Mucosa of stomach (tissue), 1 donor: ENCODE measurements around the gene SNW1.
"Not testable (repeated sequence)": the region's sequence is repeated elsewhere in the genome, so short reads cannot be mapped to it uniquely, and the experiment has no call there.

Source experiments
- H3K27me3 ChIP-seq: one replicate; pipeline ENCODE4 v1.7.0; 2013; ENCODE audit warnings: mild to moderate bottlenecking, low read length; ENCODE audit not compliant: control insufficient read depth, insufficient read depth
- H3K36me3 ChIP-seq: one replicate; pipeline ENCODE4 v1.7.0; 2013; ENCODE audit warnings: low read length; ENCODE audit not compliant: control insufficient read depth, insufficient read depth
- H3K4me1 ChIP-seq: one replicate; pipeline ENCODE4 v1.7.0; 2013; ENCODE audit warnings: mild to moderate bottlenecking, low read length; ENCODE audit not compliant: control insufficient read depth, insufficient read depth
- H3K4me3 ChIP-seq: one replicate; pipeline ENCODE4 v1.7.0; 2013; ENCODE audit warnings: low read length
- H3K9ac ChIP-seq: one replicate; pipeline ENCODE4 v1.7.0; 2013; ENCODE audit warnings: mild to moderate bottlenecking, low read length, moderate library complexity
- H3K9me3 ChIP-seq: one replicate; pipeline ENCODE4 v1.7.0; 2013; ENCODE audit warnings: mild to moderate bottlenecking, low read length, moderate library complexity; ENCODE audit not compliant: control insufficient read depth
- donor health status: Pancreatic carcinoma.

SNW1 gene

DNA sequence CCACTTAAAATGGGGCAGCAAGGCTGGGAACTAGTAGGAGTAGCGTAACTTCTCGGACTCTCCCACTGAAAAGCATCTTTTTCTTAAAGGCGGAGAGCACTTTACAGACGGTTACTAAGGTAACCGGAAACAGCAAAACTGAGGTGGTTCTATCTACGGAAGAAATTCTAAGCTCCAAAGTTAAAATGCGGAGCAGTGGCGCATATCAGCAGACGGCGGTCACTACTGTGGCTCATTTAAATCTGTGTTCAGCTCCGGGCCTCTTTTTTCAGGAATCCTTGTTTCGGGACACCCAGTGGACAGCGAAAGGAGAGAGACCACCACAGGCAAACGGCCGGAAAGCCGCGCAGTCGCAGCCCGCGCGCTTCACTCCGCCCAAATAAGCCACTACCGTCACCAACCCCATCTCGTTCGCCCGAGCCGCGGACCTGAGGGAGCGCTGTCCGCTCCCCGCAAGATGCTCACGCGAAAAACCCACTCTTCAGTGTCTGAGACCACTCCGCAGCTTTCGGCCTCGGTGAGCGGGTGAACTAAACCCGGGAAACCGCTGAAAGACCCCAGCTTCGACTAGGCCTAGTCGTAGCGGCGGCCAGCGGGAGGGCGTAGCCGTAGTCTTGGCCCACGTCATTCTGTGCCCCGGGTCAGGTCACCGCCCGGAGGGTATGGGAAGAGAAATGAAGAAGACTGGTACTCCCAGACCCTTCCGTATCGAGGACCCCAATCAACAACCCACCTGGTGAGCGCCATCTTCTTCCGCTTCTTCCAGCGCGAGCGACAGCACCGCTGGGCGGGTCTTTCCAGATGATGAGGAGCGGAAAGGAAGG, at the start of gene SNW1:
Gene SNW1 (minus strand): TSS at position 776 of the 824 bp plus-strand sequence. CDS start 29 bp downstream, at position 747.
- H3K9me3 ChIP-seq, result no peaks in the 10 kb centered on the region
- peak within 1 kb of the TSS; percentile 87 for H3K4me3 ChIP-seq
- H3K36me3 ChIP-seq, result no peaks in the 10 kb centered on the region
- H3K27me3 ChIP-seq, result no peaks in the 10 kb centered on the region
- no peaks in the 10 kb centered on the region for H3K4me1 ChIP-seq
- H3K9ac ChIP-seq, result peak within 1 kb of the TSS; percentile 98

- H3K4me3 ChIP-seq, result no peak overlapping the region
- no peaks in the 10 kb centered on the region for H3K4me1 ChIP-seq
- no peak overlapping the region for H3K9ac ChIP-seq
- no peaks in the 10 kb centered on the region for H3K27me3 ChIP-seq
- no peaks in the 10 kb centered on the region for H3K9me3 ChIP-seq
- no peaks in the 10 kb centered on the region for H3K36me3 ChIP-seq
These were observed 48.1 kb upstream of the SNW1 start for GRCh38 chr14:77809011-77809410.

- no peak overlapping the region for H3K4me3 ChIP-seq
- H3K4me1 ChIP-seq, result no peaks in the 10 kb centered on the region
- no peak overlapping the region for H3K9ac ChIP-seq
- H3K36me3 ChIP-seq, result no peaks in the 10 kb centered on the region
- no peaks in the 10 kb centered on the region for H3K27me3 ChIP-seq
- H3K9me3 ChIP-seq, result no peaks in the 10 kb centered on the region
These were observed 47.3 kb upstream of the SNW1 start for GRCh38 chr14:77808250-77808649.

- Histone ChIP-seq H3K27me3 (no peaks in the 10 kb centered on the region), H3K36me3 (no peaks in the 10 kb centered on the region), H3K4me1 (peaks cover 2% of the 10 kb centered on the region), H3K9me3 (no peaks in the 10 kb centered on the region), H3K9ac (no peak overlapping the region), H3K4me3 (no peak overlapping the region)
These were observed 44.8 kb upstream of the SNW1 start for GRCh38 chr14:77805706-77806105.

DNA sequence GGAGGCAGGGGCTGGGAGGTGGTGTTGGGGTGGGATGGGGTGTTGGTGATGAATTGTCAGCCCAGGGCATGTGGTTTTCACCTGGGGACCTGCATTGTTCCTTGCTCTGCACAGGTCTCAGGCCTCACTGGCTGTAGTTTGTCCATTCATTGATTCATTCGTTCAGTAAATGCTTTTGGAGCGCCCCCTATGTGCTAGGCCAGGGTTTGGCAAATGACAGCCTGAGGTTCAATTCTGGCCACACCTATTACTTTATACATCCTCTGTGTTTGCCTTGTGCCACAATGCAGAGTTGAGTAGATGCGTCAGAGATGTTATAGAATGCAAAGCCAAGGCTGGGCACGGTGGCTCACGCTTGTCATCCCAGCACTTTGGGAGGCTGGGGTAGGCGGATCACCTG, 43.6 kb upstream of the SNW1 start:
- Histone ChIP-seq H3K36me3 (no peaks in the 10 kb centered on the region), H3K4me3 (no peak overlapping the region), H3K4me1 (peaks cover 6% of the 10 kb centered on the region), H3K27me3 (no peaks in the 10 kb centered on the region), H3K9me3 (no peaks in the 10 kb centered on the region), H3K9ac (no peak overlapping the region)

DNA sequence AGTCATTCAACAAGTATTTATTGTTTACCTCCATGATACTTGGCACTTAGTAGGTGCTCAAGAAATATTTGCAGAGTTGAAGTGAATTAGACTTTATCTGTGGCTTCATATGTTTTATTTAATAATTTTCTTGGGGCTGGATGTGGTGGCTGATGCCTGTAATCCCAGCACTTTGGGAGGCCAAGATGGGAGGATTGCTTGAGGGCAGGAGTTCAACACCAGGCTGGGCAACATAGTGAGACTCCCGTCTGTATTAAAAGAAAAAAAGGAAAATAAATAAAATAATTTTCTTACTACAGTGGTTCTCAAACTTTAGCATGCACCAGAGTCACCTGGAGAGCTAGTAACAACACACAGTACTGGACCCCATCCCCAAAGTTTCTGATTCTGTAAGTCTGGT, 39.9 kb upstream of the SNW1 start:
- H3K4me3 ChIP-seq, result peak overlapping the region; percentile 96
- H3K9me3 ChIP-seq, result no peaks in the 10 kb centered on the region
- peak overlapping the region; percentile 88 for H3K9ac ChIP-seq
- no peaks in the 10 kb centered on the region for H3K36me3 ChIP-seq
- no peaks in the 10 kb centered on the region for H3K27me3 ChIP-seq
- H3K4me1 ChIP-seq, result peaks cover 6% of the 10 kb centered on the region

DNA sequence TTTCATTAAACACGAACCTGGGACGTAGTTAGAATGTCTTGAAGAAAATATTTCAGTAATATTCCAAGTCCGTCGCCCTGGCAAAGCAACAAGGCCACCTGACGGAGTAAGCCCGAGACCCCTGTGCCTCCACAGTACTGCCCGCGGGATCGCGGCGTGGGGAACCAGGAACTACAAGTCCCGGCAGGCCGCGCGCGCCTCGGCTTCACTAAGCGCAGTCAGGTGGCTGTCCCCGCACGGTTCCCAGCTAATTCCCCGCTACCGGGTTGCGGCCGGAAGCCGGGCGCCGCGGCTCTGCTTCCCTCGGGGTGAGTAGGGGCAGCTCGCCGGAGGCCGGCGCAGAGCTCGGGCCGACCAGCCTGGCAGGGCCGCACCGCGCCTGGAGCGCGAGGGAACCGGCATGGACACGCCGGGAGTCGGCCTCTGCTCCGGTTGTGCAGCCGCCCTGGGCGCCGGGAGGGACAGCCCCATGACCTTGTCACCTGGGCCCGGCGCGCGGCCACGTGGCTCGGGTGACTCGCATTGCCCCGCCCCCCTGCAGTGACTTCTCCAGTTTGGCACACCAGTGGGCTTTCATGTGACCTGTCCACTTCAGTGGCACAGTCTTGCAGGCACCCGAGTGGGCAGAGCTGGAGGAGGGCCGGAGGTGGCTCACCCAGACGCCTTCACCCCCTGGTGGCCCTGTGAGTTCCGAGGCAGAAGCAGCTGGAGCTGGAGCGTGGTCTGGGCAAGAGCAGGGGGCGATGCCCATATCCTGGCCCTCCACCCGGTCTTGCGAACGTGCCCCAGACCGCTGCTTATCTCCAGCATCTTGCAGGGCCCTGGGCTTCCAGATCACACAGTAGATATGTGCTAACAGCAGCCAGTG, 39.1 kb upstream of the SNW1 start, which contains the start of gene ADCK1:
Gene ADCK1 (plus strand): TSS at position 247 of the 868 bp plus-strand sequence. CDS start 18,870 bp downstream, outside the sequence.
- H3K9ac ChIP-seq, result peak within 1 kb of the TSS; percentile 88
- H3K27me3 ChIP-seq, result no peaks in the 10 kb centered on the region
- H3K36me3 ChIP-seq, result no peaks in the 10 kb centered on the region
- peaks cover 6% of the 10 kb centered on the region for H3K4me1 ChIP-seq
- H3K4me3 ChIP-seq, result peak within 1 kb of the TSS; percentile 96
- H3K9me3 ChIP-seq, result no peaks in the 10 kb centered on the region

DNA sequence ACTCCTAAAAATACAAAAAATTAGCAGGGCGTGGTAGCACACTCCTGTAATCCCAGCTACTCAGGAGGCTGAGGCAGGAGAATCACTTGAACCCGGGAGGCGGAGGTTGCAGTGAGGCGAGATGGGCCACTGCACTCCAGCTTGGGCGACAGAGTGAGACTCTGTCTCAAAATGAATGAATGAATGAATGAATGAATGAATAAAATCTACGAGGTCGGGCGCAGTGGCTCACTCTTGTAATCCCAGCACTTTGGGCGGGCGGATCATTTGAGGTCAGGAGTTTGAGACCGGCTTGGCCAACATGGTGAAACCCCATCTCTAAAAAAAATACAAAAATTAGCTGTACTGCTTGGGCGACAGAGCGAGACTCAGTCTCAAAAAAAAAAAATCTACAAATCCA, 38.5 kb upstream of the SNW1 start:
- H3K36me3 ChIP-seq, H3K9me3 ChIP-seq, H3K27me3 ChIP-seq, H3K4me1 ChIP-seq: not testable (repeated sequence)
- peak overlapping the region; percentile 88 for H3K9ac ChIP-seq
- peak overlapping the region; percentile 96 for H3K4me3 ChIP-seq

DNA sequence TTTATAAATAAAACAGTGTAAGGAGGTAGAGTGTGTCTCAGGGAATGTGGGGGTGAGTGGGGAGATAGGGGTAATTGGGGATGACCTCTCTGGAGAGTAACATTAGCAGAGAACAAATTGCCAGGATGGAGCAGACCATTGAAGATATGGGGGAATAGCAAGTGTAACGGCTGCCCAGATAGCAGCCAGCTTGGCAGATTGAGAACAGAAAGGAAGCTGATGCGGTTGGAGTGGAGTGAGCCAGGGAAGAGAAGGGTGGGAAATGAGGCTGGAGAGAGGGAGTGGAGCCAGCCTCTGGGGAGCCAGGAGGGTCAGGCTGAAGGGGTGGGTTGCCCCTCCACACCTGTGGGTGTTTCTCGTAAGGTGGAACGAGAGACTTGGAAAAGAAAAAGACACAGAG, 33.4 kb upstream of the SNW1 start:
- H3K9ac ChIP-seq, result no peak overlapping the region
- H3K36me3 ChIP-seq, result no peaks in the 10 kb centered on the region
- no peaks in the 10 kb centered on the region for H3K9me3 ChIP-seq
- no peaks in the 10 kb centered on the region for H3K4me1 ChIP-seq
- no peaks in the 10 kb centered on the region for H3K27me3 ChIP-seq
- H3K4me3 ChIP-seq, result no peak overlapping the region

- not testable (repeated sequence) for H3K27me3 ChIP-seq, H3K4me1 ChIP-seq, H3K9me3 ChIP-seq, H3K4me3 ChIP-seq, H3K9ac ChIP-seq, H3K36me3 ChIP-seq
These were observed 32.3 kb upstream of the SNW1 start for GRCh38 chr14:77793255-77793654.

- Histone ChIP-seq H3K4me1 (no peaks in the 10 kb centered on the region), H3K9ac (no peak overlapping the region), H3K4me3 (no peak overlapping the region), H3K27me3 (no peaks in the 10 kb centered on the region), H3K36me3 (no peaks in the 10 kb centered on the region), H3K9me3 (no peaks in the 10 kb centered on the region)
These were observed 30.3 kb upstream of the SNW1 start for GRCh38 chr14:77791225-77791600.

- Histone ChIP-seq H3K9me3 (no peaks in the 10 kb centered on the region), H3K9ac (no peak overlapping the region), H3K4me3 (no peak overlapping the region), H3K4me1 (no peaks in the 10 kb centered on the region), H3K36me3 (no peaks in the 10 kb centered on the region), H3K27me3 (no peaks in the 10 kb centered on the region)
These were observed 29.7 kb upstream of the SNW1 start for GRCh38 chr14:77790566-77791224.
